H1 (cell line): Measurements from ENCODE around the gene HIBADH. TPM values are rescaled to one million over a fixed set of nuclear protein-coding genes. Genes with fewer than 3 reads are reported as not detected.

Experiments used
- BCL11A ChIP-seq, 2 experiments: IDR thresholded peaks; one replicate each; pipeline ENCODE4 v1.6.1; 2011; ENCODE audit warnings: low read depth in 2 of 2, low read length in 2 of 2, mild to moderate bottlenecking in 2 of 2
- CBX5 ChIP-seq: fragments of 300-800, 300-1000 bp; sonication (generic); IDR thresholded peaks from 2 replicates; pipeline ENCODE4 v1.7.1; 2016; ENCODE audit warnings: antibody characterized with exemption, low read length, low read depth
- JUN ChIP-seq: IDR thresholded peaks from 2 replicates; pipeline ENCODE4 v1.6.1; 2011; ENCODE audit warnings: low read depth, mild to moderate bottlenecking, improper control_type of control experiment, low read length
- JUND ChIP-seq: IDR thresholded peaks from 2 replicates; pipeline ENCODE4 v1.6.1; 2011; ENCODE audit warnings: mild to moderate bottlenecking, improper control_type of control experiment, low read length
- RBBP5 ChIP-seq: IDR thresholded peaks from 2 replicates; pipeline ENCODE4 v1.7.1; 2012; ENCODE audit warnings: low read depth, mild to moderate bottlenecking, inconsistent platforms, low read length, moderate library complexity, borderline replicate concordance
- SIN3A ChIP-seq, 2 experiments: IDR thresholded peaks in 1 of 2; conservative IDR thresholded peaks in 1 of 2; 2 replicates each; pipeline ENCODE4 v1.6.1; 2011 to 2012; ENCODE audit warnings: low read length in 2 of 2, improper control_type of control experiment in 1 of 2, low read depth in 1 of 2, mild to moderate bottlenecking in 1 of 2
- SRF ChIP-seq: IDR thresholded peaks from 2 replicates; pipeline ENCODE4 v1.6.1; 2011; ENCODE audit warnings: mild to moderate bottlenecking, low read depth, low read length, moderate library complexity
- TAF7 ChIP-seq: optimal IDR thresholded peaks from 2 replicates; pipeline ENCODE3; 2011; ENCODE audit warnings: low read depth, mild to moderate bottlenecking, inconsistent platforms, low read length, moderate library complexity, borderline replicate concordance
- polyA plus RNA-seq, 7 experiments: library from polyadenylated mRNA; depleted of rRNA in 3 of 7; stranded (reverse) in 5 of 7; unstranded in 2 of 7; fragments of >200 nt in 5 of 7; fragments of 200-250 nt in 2 of 7; gene quantifications; 1 replicate in 5 of 7; 2 replicates in 1 of 7; 4 replicates in 1 of 7; pipeline versions ENCODE4 v1.2.1 to v1.2.3, GENCODE V29; 2011 to 2013; ENCODE audit warnings: missing spikeins in 2 of 7, mixed read lengths in 2 of 7
- total RNA-seq: library from RNA; stranded (reverse); fragmentation: NEBNext Ultra II Directional; extraction: Animal tissue kit (Norgen Biotek cat#: 25700); gene quantifications from 2 replicates; pipeline ENCODE4 v1.2.1, GENCODE V29; 2021
- TF ChIP-seq, protein P1 (sequence below): IDR thresholded peaks from 2 replicates; pipeline ENCODE4 v1.6.1; 2012; ENCODE audit warnings: low read length, inconsistent platforms

Gene HIBADH
- total and polyA plus RNA-seq, 2 of the 8 experiments (the other 6 are each of a cell fraction or from before 2014, with no cell fraction given): 30.1 to 39.5 TPM

DNA sequence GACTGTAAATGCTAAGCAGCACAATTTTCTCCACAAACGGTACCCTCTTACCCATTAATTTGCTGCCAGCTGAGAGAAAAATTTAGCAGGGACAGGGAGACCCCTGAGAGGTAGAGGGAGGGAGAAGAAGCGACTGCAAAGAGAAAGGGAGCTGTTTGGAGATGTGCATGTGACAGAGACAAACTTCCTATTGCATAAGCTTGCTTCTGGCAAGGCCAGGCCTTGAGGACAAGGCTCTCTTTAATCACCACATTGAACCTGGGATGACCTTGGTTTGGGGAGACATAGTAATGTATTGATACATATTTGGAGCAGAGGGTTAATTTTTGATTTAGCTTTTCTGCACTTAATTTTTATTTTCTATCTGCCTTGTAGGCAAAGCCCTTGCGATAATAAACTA lies 31.1 kb upstream of the HIBADH start (continued):
- TF ChIP-seq SIN3A (conservative IDR thresholded peaks at IDR 0.05 in 1 of 2, IDR thresholded peaks at IDR 0.05 in 1 of 2; ENCODE audit: low read depth in 1 of 2, low read length in 2 of 2) (no peak), JUN (no peak), TAF7 (no peak), CBX5 (no peak), BCL11A (IDR thresholded peaks at IDR 0.05; ENCODE audit: low read depth in 2 of 2, low read length in 2 of 2) (no peak), JUND (no peak), RBBP5 (no peak), SRF (no peak)
- TF ChIP-seq, protein P1, sequence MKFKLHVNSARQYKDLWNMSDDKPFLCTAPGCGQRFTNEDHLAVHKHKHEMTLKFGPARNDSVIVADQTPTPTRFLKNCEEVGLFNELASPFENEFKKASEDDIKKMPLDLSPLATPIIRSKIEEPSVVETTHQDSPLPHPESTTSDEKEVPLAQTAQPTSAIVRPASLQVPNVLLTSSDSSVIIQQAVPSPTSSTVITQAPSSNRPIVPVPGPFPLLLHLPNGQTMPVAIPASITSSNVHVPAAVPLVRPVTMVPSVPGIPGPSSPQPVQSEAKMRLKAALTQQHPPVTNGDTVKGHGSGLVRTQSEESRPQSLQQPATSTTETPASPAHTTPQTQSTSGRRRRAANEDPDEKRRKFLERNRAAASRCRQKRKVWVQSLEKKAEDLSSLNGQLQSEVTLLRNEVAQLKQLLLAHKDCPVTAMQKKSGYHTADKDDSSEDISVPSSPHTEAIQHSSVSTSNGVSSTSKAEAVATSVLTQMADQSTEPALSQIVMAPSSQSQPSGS: no peak
